Smooth muscle cell (in vitro differentiated cells): ENCODE measurements around the gene KDM5B. TPM values are rescaled to one million over a fixed set of nuclear protein-coding genes. Genes with fewer than 3 reads are reported as not detected.

Source experiments
- DNase-seq: peaks from one replicate; lab custom pipeline; 2025; ENCODE audit not compliant: unreplicated experiment; lab: John Stamatoyannopoulos, UW
- H2AFZ ChIP-seq: fragments of 200-600 bp; sonication (generic); 2 replicates; pipeline ENCODE4 v1.6.0; 2016; ENCODE audit warnings: antibody characterized with exemption, low read depth, mild to moderate bottlenecking
- H3F3A ChIP-seq: fragments of 200-600 bp; sonication (generic); 2 replicates; pipeline ENCODE4 v1.6.0; 2017; ENCODE audit warnings: antibody characterized with exemption, low read depth
- H3K27ac ChIP-seq: fragments of 200-600 bp; sonication (generic); 2 replicates; pipeline ENCODE4 v1.5.1; 2016; ENCODE audit warnings: low read depth, mild to moderate bottlenecking
- H3K27me3 ChIP-seq: fragments of 200-600 bp; sonication (generic); 2 replicates; pipeline ENCODE4 v1.6.1; 2016; ENCODE audit warnings: low read depth, mild to moderate bottlenecking
- H3K36me3 ChIP-seq: fragments of 200-600 bp; sonication (generic); 2 replicates; pipeline ENCODE4 v1.5.1; 2016; ENCODE audit warnings: low read depth
- H3K4me1 ChIP-seq: fragments of 200-600 bp; sonication (generic); 2 replicates; pipeline ENCODE4 v1.5.1; 2016; ENCODE audit warnings: low read depth
- H3K4me2 ChIP-seq: fragments of 200-600 bp; sonication (generic); 2 replicates; pipeline ENCODE4 v1.6.0; 2016; ENCODE audit warnings: mild to moderate bottlenecking
- H3K4me3 ChIP-seq: fragments of 200-600 bp; sonication (generic); 2 replicates; pipeline ENCODE4 v1.5.1; 2016; ENCODE audit warnings: mild to moderate bottlenecking
- H3K79me2 ChIP-seq: fragments of 200-600 bp; sonication (generic); 2 replicates; pipeline ENCODE4 v1.6.0; 2016; ENCODE audit warnings: low read depth, mild to moderate bottlenecking
- H3K9ac ChIP-seq: fragments of 200-600 bp; sonication (generic); 2 replicates; pipeline ENCODE4 v1.6.0; 2016; ENCODE audit warnings: low read depth
- H3K9me3 ChIP-seq: fragments of 200-600 bp; sonication (generic); replicated peaks from 2 replicates; pipeline ENCODE4 v1.5.1; 2016; ENCODE audit warnings: low read depth
- H4K20me1 ChIP-seq: fragments of 200-600 bp; sonication (generic); 2 replicates; pipeline ENCODE4 v1.6.0; 2016; ENCODE audit warnings: low read depth
- WGBS: methylation state at CpG from one replicate; pipeline ENCODE4 v1.1.7; 2016; ENCODE audit warnings: low lambda C conversion rate; 5-methylcytosine and 5-hydroxymethylcytosine counted together
- polyA plus RNA-seq: library from polyadenylated mRNA; unstranded; fragments of >200 nt; fragmentation: Nextera tagmentation; extraction: Ambion mirVana; gene quantifications from 2 replicates; pipeline ENCODE4 v1.2.1, GENCODE V29; 2016
- small RNA-seq: library from RNA; depleted of rRNA; stranded (forward); fragments of <200 nt; gene quantifications from one replicate; pipeline ENCODE3, GENCODE V24; 2014
- total RNA-seq: library from RNA; depleted of rRNA; stranded (reverse); fragments of >200 nt; gene quantifications from 2 replicates; pipeline ENCODE4 v1.2.3, GENCODE V29; 2014
- TF ChIP-seq, protein P1 (sequence below): fragments of 200-600 bp; sonication (generic); IDR thresholded peaks from 2 replicates; pipeline ENCODE4 v1.5.1; 2017; ENCODE audit warnings: borderline replicate concordance, mild to moderate bottlenecking, antibody characterized with exemption; ENCODE audit not compliant: insufficient read depth, poor library complexity, severe bottlenecking

Gene KDM5B
- total and polyA plus RNA-seq, 2 experiments from 2014 or later: 94.1 to 178 TPM

- TF ChIP-seq, protein P1, sequence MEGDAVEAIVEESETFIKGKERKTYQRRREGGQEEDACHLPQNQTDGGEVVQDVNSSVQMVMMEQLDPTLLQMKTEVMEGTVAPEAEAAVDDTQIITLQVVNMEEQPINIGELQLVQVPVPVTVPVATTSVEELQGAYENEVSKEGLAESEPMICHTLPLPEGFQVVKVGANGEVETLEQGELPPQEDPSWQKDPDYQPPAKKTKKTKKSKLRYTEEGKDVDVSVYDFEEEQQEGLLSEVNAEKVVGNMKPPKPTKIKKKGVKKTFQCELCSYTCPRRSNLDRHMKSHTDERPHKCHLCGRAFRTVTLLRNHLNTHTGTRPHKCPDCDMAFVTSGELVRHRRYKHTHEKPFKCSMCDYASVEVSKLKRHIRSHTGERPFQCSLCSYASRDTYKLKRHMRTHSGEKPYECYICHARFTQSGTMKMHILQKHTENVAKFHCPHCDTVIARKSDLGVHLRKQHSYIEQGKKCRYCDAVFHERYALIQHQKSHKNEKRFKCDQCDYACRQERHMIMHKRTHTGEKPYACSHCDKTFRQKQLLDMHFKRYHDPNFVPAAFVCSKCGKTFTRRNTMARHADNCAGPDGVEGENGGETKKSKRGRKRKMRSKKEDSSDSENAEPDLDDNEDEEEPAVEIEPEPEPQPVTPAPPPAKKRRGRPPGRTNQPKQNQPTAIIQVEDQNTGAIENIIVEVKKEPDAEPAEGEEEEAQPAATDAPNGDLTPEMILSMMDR: no peak
- H3K9ac ChIP-seq: no peak overlapping the region
- no peak overlapping the region for H2AFZ ChIP-seq
- no peak for DNase-seq
- H3K4me1 ChIP-seq: no peaks in the 10 kb centered on the region
- no peaks in the 10 kb centered on the region for H3K36me3 ChIP-seq
- H3K27me3 ChIP-seq: peaks cover 5% of the 10 kb centered on the region
- no peaks in the 10 kb centered on the region for H3K9me3 ChIP-seq
- no peaks in the 10 kb centered on the region for H3K79me2 ChIP-seq
- H3K27ac ChIP-seq: no peak overlapping the region
- H3K4me3 ChIP-seq: no peak overlapping the region
- no peak overlapping the region for H3K4me2 ChIP-seq
- 91% methylated on average over 4 of the region's 4 CpGs for WGBS
- no peaks in the 10 kb centered on the region for H3F3A ChIP-seq
- H4K20me1 ChIP-seq: no peaks in the 10 kb centered on the region
Measured at GRCh38 chr1:202679406-202680177, 128.6 kb downstream of the KDM5B start.

DNA sequence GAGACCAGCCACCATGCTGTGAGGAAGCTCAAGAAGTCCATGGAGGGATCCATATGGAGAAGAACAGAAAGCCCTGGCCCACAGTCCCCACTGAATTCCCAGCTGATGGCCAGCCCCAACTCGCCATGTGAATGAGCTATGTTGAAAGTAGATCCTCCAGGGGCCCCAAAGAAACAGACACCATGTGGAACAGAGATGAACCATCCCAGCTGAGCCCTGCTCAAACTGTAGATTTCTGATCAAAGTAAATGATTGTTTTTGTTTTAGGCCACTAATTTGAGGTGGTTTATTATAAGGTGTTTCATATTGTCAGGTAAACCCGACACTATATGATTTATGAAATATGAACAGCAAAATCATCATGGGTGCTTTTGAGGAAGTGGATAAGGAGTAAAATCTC, 130.8 kb downstream of the KDM5B start:
- Histone ChIP-seq H3K4me1 (no peaks in the 10 kb centered on the region), H4K20me1 (no peaks in the 10 kb centered on the region), H3K27ac (no peak overlapping the region), H3K9me3 (no peaks in the 10 kb centered on the region), H3K9ac (no peak overlapping the region), H3K27me3 (no peaks in the 10 kb centered on the region), H3K4me2 (no peak overlapping the region), H3F3A (no peaks in the 10 kb centered on the region), H3K4me3 (no peak overlapping the region), H2AFZ (no peak overlapping the region), H3K79me2 (no peaks in the 10 kb centered on the region), H3K36me3 (no peaks in the 10 kb centered on the region)
- DNase-seq: no peak
- WGBS: 93% methylated on average over 2 of the region's 2 CpGs
- TF ChIP-seq, protein P1: no peak

Small RNA genes within 50 kb of the gene (small RNA-seq; reads per million reads assigned to genes)
- gene AC098934.3: 0.18 reads per million

Other genes starting within 250 kb of the KDM5B start
- gene SYT2, start 98.0 kb downstream of the KDM5B start, total RNA-seq: not detected in 2 replicates
- 0.31 TPM in 1 of 2 replicates, not detected in the other for gene SYT2, start 98.0 kb downstream of the KDM5B start, polyA plus RNA-seq
- gene PCAT6, start 2.5 kb upstream of the KDM5B start, total RNA-seq: 1.7 and 13.0 TPM in 2 replicates
- gene PCAT6, start 2.5 kb upstream of the KDM5B start, polyA plus RNA-seq: 24.9 and 30.1 TPM in 2 replicates
- gene RABIF, start 80.7 kb upstream of the KDM5B start, total RNA-seq: 5.2 and 5.6 TPM in 2 replicates
- gene RABIF, start 80.7 kb upstream of the KDM5B start, polyA plus RNA-seq: 6.9 and 9.8 TPM in 2 replicates
- gene KLHL12, start 118.8 kb upstream of the KDM5B start, total RNA-seq: 22.7 and 25.4 TPM in 2 replicates
- gene KLHL12, start 118.8 kb upstream of the KDM5B start, polyA plus RNA-seq: 19.0 and 19.5 TPM in 2 replicates
- gene ADIPOR1, start 149.9 kb upstream of the KDM5B start, total RNA-seq: 132 TPM in 2 replicates
- gene ADIPOR1, start 149.9 kb upstream of the KDM5B start, polyA plus RNA-seq: 146 and 150 TPM in 2 replicates
- gene CYB5R1, start 158.8 kb upstream of the KDM5B start, total RNA-seq: 35.1 and 37.5 TPM in 2 replicates
- gene CYB5R1, start 158.8 kb upstream of the KDM5B start, polyA plus RNA-seq: 34.7 and 59.8 TPM in 2 replicates
- 55.0 and 68.6 TPM in 2 replicates for gene TMEM183A, start 199.0 kb upstream of the KDM5B start, total RNA-seq
- gene TMEM183A, start 199.0 kb upstream of the KDM5B start, polyA plus RNA-seq: 54.9 and 60.4 TPM in 2 replicates
- 10.4 and 10.8 TPM in 2 replicates for gene PPFIA4, start 218.1 kb upstream of the KDM5B start, total RNA-seq
- gene PPFIA4, start 218.1 kb upstream of the KDM5B start, polyA plus RNA-seq: 6.5 and 9.0 TPM in 2 replicates